SH-SY5Y (cell line): ENCODE data around the gene HOMER1.

Source experiments
- GATA2 ChIP-seq: IDR thresholded peaks from 2 replicates; pipeline ENCODE4 v1.6.1; 2011; ENCODE audit warnings: mild to moderate bottlenecking, low read depth, low read length
- GATA3 ChIP-seq: IDR thresholded peaks from 2 replicates; pipeline ENCODE4 v1.6.1; 2011; ENCODE audit warnings: low read depth, mild to moderate bottlenecking, low read length, moderate library complexity

- no peak for TF ChIP-seq GATA2
- TF ChIP-seq GATA3: no peak
Measured at GRCh38 chr5:79512471-79513307, 1.2 kb downstream of the HOMER1 start.
